Cerebellar nuclear complex (tissue), 1 donor: ENCODE data around the gene UNC13B.

Experiments used
- DNase-seq, 2 experiments: peaks; one replicate each; lab custom pipeline; 2025; lab: John Stamatoyannopoulos, UW

The UNC13B gene

DNA sequence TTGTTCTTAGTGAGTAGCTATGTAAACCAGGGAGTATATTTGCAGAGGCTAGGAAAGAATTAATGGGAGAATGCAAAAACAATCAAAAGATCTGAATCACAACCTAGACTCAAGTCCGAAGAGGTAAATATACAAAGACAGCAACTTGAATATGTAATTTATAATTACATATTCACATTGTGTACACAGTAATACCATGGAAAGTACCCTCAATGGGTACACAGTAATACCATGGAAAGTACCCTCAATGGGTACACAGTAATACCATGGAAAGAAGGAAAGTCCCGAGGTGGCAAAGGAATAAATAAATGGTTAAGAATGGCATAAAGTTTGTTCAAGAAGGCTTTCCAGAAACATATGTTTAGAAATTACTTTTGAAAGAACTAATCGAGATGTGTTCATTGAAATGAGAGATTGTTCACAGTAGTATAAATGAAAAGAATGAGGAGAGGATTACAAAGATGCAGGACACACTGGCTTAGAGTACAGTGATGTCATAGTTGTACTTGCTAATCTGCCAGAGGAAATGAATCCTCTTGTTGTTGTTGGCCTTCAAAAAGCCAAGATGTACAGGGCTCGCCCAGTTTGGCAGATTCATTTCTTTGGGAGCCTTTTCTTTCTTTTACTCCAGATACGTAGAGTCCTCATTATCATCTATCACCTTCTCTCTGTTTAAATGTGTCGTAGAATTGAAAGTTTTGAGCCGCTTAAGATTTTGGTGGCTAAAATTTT is 116.0 kb downstream of the UNC13B start:
- no peak for DNase-seq

GRCh38 chr9:35279946-35280345 is 118.1 kb downstream of the UNC13B start:
- DNase-seq, result no peak

GRCh38 chr9:35280399-35280798 is 118.6 kb downstream of the UNC13B start:
- DNase-seq, result no peak

DNA sequence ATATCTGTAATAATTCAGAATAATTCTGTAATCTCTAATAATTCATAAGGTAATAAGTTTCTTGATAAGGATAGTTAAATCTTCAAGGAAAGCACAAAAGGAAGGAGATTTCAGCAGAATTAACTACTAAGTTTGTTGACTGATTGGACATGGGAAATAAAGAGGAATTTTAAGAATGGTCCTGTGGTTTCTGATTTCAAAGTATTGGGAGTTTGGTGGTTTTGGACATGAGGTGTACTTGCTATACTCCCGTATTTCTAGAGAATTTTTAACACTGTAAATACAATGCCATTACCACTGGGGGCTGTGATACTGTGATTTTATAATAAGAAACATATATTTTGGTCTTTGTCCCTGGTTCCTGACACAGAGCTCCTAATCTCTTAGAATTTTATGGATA is 123.9 kb downstream of the UNC13B start:
- DNase-seq, result no peak

DNA sequence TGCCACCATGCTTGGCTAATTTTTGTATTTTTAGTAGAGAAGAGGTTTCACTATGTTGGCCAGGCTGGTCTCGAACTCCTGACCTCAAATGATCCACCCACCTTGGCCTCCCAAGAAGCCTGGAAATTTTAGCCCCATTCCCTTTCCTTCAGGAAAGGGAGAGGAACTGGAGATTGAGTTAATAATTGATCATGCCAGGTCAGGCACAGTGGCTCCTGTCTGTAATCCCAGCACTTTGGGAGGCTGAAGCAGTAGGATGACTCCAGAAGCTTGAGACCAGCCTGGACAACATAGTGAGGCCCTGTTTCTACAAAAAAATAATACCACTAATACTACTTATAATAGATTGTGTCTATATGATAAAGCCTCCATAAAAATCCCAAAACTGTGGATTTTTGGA is 124.6 kb downstream of the UNC13B start:
- no peak for DNase-seq

DNA sequence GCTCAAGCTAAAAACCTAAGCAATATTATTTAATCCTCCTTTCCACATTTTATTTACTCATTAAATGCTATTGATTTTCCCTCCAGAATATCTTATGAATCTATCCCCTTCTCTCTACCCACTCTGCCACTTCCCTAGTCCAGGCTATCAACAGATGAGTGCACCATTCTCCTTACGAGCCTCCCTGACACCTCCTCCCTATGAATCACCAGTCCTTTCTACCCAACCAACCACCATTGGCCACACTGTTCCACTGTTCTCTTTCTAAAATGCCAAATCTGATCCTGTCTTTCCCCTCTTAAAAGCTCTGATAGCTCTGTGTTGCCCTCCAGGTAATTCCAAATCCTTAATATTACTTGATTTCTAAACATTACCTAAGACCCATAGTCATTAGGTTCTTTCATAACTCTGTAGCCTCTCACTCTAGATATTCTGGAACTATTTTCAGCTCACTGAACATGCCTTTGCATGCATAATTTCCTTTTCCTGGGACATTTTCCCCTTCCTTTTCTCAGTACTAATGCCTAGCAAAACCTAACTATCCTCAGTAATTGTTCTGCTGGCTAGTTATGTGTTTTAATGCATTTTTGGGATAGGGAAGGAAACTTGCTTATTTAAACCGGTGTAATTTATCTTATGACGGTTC is 126.3 kb downstream of the UNC13B start:
- no peak for DNase-seq

- no peak for DNase-seq
These were observed 127.0 kb downstream of the UNC13B start for GRCh38 chr9:35288778-35289177.

GRCh38 chr9:35293376-35293964 is 131.7 kb downstream of the UNC13B start:
- DNase-seq, result no peak

- no peak for DNase-seq
These were observed 132.3 kb downstream of the UNC13B start for GRCh38 chr9:35294066-35294465.

DNA sequence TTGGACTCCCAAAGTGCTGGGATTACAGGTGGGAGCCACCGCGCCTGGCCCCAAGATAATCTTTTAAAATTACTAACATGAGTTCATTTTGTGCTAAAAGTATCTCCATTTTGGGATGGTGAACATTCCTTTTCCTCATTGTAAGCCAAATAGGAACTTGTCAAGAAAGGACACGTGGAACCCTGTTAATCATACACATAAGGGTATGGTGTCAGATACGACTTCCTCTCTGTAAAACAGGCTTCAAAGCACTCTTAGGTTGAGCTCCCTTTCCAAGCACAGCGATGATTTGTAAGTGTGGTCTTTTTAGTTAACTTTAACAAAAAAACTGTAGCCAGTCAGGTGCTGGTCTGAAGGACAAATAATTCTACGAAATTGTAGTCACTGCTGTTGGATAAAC is 132.7 kb downstream of the UNC13B start:
- no peak for DNase-seq

GRCh38 chr9:35295369-35296036 is 133.7 kb downstream of the UNC13B start:
- DNase-seq, result no peak

DNA sequence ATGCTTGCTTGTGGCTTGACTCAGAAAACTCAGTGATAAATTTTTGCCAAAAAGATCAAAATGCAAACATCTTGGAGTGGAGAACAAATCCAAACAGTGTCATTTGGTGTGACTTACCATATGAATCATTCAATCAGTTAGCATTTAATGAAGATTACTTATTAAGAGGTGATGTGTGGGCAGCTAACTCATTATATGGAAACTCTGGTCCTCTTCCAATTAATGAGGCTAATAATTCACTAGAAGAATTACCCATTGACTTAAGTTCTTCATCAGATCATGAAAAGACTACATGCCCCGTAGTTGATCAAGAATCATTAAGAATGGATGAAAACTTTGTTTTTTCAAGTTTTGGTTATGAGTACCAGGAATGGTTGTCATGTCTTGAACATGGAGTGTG is 141.8 kb downstream of the UNC13B start:
- DNase-seq, result no peak

DNA sequence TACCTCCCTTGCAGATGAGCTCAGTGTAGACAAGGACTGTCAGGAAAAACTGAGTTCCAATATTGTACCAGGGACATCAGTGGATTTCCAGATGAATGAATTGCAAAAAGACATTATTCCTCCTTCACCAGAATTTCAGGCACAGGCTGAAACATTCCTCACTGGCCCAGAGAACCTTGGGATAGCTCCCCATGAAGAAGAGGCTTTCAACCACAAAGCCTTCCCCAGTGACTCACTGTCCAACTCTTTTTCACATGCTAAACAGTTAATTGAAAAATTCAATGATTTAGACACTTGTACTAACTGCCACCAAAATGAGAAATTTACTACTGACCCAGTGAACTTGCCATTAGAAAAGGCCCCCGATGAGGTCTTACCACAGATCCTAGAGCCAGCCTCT is 144.5 kb downstream of the UNC13B start:
- no peak for DNase-seq

GRCh38 chr9:35308316-35308715 is 146.5 kb downstream of the UNC13B start:
- DNase-seq, result no peak

DNA sequence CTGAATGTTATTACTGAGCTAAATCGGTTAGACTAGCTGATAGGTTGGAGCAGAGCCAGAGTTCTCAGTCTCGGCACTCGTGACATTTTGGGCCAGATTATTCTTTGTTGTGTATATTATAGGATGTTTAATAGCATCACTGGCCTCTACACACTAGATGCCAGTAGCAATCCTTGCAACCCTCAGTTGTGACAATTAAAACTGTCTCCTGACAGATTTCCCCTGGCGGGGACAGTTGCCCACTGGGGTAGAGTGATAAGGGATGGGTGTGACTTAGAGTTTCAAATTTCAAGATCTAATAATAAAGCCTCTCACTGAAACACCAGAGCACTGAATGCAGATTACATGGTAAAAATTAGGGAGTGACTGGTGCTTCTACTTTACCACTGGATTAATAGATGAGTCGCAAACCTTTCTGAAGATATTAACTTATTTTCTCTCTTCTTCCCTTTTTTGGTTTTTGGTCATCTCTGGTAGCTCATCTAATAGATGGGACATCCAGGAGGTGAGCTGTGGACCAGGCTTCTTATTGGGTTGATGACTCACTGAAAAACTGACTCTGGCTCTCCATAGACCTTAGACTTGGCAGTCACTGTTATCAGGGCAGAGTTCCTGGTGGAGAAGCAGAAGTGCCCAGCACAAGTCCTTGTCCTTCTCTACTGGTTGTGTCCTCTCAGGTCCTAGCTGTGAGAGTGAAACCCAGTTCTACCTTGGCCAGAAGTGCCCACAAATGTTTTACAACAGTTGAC is 150.3 kb downstream of the UNC13B start:
- no peak for DNase-seq

- no peak for DNase-seq
These were observed 151.7 kb downstream of the UNC13B start for GRCh38 chr9:35313460-35313859.

GRCh38 chr9:35313916-35314315 is 152.1 kb downstream of the UNC13B start:
- no peak for DNase-seq

DNA sequence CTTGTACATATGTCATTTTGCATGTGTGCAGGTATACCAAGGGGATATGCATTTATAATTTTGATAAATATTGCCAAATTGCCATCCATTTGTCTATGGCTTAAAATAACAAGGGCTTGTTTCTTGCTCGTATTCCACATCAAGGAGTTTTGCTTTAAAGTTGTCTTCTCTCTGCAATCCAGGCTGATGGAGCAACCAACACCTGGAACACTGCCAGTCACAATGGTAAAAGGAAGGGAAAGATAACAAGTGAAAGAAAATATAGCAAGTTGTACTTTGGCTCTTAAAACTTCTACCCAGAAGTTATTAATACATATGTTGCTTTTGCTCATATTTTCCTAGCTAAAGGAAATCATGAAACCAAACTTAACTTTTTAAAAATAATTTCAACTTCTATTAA is 156.9 kb downstream of the UNC13B start:
- no peak for DNase-seq

DNA sequence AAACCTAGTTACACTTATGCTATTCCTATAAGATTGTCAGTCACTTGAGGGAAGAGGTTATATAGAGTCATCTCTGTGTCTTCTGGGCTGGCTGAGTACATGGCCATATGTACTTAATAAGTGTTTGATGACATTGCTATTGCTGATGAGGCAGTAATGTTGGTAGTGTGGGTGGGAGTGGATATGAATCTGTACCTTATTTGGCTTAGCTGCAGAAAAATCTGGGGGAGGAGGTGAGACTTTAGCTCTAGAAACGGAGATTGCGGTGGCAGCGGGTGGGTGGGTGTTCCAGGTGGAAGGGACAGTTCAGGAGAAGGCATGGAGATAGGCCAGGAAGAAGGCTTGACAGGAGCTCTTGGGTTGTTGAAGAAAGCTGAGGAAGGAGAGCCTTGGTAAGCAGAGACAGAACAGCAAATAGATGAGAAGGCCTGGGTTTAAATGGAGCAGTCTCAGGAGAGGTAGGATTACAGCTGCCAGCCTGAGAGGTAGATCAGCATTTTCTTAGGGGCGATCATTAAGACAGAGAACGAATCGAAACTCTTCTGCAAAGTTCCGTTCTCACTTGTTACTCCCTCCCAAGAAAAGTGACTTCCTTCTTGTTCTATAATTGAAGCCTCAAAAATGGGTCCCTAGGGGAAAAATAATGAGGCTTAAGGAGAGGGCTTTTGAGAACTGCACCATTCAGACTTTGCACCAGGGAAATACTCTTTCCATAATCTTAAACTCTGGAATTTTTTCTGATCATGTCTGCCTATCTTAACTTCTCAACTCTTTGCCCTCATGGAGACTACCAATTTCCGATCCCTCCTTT is 160.5 kb downstream of the UNC13B start:
- no peak for DNase-seq

GRCh38 chr9:35324966-35325365 is 163.2 kb downstream of the UNC13B start:
- no peak for DNase-seq

DNA sequence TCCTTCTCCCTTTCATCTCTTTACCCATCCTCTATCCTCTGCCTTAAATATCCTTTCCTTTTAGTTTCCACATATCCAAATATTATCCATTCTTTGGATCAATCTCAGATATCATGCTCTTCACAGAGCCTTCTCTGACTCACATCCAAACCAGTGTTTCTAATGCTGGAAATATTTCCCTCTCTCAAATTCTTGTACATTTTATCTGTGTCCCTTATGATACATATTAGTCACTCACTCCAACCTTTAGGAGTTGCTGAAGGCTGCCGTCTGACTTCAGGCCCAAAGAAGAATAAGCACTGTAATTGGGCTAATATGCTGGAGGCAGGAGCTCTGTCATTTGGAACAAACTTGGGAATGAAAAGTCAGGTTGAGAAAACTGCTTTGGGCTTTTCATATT is 171.7 kb downstream of the UNC13B start:
- DNase-seq, result no peak
